NCI-H2171 (cell line): ENCODE results near the gene LAGE3.
A peak's percentile ranks its signal among the peaks of the same experiment; 100 is the strongest.

ENCODE experiments used
- DNase-seq: peaks from one replicate; lab custom pipeline; 2025; lab: John Stamatoyannopoulos, UW

Gene LAGE3, protein sequence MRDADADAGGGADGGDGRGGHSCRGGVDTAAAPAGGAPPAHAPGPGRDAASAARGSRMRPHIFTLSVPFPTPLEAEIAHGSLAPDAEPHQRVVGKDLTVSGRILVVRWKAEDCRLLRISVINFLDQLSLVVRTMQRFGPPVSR

DNA sequence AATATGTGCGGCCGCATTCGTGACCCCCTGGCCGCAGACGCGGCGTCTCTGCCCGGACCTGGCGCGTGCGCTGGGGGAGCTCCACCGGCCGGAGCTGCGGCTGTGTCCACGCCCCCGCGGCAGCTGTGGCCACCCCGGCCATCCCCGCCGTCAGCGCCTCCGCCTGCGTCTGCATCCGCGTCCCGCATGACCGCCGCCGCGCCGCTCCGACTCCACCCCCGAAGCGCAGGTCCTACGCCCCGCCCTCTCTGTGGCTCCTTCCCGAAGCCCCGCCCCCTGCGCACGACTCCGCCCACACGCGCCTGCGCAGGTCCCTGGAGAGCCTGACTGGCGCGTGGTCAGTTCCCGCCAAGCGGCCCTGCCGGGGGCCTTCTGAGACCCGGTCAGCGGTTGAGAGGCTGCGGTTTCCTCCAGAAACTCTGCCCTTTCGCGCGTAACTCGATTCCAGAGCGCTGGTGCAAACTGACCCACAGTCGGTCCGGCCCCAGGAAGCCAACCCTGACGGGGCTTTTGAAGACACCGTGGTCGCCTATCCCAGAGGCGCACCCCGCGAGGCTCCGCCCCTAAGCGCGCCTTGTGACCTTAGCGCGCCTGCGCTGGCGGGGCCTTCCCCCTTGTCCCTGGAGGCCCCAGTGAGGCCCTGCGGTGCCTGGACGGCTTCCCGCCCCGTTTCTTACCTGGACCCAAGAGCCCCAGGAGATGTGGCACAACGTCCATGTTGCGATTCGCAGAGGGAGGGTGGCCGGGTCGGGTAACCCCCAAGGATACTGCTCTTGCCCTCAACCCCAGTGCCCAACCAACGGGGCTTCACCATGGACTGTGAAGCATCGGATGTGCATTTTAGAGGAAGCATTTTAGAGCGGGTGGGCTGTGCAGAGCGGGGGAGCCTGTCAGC is at the start of gene LAGE3:
TSS of gene LAGE3 (minus strand) at position 554 of the 895 bp plus-strand sequence. CDS start at position 188, 366 bp downstream.
- DNase-seq, result peak; percentile 71

DNA sequence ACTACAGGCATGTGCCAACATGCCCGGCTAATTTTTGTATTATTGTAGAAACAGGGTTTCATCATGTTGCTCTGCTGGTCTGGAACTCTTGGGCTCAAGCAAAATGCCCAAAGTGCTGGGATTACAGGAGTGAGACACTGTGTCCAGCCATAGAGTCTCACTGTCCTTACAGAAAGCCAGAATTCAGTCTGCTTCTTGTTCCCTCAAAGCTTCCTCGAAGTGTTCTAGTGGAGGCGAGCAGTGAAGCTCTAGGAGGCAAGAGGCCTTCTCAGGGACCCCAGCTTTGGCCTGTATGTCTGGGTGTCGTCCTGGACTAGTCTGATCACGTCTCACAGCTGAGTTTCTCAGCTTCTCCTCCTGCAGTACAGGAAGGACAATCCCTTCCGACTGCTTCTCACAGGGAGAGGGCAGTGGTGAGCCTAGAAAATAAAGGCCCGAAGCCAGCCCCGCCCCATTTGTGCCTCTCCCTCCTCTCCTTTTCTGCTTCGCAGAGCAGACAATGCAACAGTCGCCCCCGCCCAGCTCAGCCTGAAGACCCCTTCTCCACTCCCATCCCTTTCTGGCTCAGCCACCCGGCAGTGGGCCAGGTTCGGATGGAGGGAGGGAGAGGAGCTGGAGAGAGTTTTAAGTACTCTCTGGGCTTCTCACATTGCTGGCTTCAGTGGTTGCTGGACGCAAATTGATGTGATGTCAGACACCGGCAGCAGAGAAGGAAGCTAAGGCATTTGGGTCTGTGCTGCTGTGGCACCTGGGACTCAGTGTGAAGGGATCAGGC is 48.0 kb upstream of the LAGE3 start:
- DNase-seq, result no peak

DNA sequence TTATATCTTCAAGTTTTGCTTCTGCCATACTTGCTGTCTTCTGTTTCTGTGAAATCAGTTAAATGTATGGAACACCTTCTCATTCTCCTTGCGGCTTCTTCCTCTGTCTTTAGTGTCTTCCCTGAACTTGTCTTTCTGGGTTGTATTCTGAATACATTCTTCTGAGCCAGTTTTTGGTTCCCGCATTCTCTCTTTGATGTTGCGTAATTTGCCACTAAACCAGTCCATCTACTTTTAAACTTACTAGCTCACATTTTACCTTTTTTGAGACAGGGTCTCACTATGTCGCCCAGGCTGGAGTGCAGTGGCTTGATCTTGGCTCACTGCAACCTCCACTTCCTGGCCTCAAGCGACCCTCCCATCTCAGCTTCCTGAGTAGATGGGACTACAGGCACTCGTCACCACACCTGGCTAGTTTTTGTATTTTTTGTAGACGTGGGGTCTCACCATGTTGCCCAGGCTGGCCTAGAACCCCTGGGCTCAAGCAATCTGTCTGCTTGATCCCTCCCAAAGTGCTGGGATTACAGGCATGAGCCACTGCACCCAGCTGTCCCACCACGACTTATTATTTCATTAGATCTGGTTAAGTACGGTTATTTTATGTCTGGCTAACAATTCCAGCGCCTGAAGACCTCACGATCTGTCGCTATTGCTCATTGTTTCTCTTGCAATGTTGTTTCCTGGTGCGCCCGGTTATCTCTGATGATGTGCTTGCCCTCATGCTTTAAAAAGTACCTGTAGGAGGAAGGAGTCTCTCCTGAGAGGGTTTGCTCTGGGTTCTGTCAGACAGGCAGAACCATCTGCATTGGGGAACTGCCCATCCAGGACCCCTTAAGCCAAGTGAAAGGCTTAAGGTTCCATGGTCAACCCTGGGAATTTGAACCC is 46.8 kb upstream of the LAGE3 start:
- no peak for DNase-seq

DNA sequence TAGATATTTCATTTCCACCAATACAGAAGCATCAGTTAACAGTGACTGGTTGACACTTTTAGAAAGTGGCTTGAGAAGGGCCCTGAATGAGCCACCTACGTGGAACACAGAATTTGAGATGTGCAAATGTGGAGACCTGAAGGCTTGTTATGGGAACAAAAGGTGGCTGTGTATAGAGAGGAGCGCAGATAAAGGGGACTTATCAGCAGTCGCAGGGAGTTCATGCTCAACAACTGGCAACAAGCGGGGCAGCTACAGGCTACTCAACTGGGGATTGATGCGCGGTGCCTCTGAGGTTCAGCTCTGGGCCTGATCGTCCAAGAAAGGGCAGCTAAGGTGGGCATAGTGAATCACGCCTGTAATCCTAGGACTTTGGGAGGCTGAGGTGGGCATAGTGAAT is 40.3 kb upstream of the LAGE3 start:
- DNase-seq, result no peak

DNA sequence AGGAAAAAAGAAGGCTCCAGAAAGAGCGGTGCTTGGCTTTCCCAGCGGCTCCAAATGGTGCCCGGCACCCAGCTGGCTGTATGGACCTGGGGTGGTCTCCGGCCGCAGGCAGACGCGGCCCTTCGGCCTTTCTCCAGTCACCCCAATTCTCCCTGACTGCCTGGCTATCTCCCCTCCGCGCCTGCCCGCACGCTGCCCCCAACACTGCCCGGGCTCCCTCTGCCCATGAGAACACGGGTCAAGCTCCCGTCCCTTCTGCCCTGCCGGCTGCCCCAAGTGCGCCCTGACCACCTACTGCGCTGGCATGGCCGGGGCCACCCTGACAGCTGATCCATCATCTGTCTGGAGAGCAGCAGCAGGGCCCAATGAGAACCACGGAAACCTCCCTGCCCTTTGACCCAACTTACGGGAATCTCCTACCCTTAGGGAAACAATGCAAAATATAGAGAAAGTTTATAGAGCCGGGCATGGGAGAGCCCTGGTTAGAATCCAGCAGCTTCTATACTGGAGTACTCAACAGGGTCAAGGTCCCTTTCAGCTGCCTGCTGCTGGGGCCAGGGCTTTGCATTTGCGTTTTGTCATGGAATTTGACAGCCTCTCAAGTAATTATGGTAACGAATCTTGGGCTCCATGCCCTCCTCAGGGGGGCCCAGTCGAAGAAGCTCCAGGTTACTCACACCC is 38.2 kb upstream of the LAGE3 start:
- DNase-seq, result no peak

DNA sequence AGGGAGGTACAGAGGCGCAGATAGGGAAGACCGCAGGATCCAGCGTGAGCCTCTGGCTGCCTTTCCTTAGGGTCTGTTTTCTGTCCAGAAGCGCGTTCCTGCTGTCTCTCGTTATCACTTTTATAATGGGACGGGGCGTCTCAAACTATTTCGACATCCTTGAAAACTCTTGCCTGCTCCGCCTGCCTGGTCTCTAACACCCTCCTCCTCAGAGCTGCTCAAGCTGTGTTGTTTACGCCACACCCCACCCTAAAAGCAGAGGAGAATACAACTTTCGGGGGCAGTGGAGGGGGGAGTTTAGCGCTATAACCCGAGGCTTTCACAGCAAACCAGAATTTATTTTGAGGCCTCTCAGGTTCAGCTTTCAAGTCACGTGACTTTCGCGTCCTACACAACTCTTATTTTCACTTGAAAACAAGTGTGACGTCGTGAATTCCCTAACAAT is 37.6 kb upstream of the LAGE3 start:
- no peak for DNase-seq

DNA sequence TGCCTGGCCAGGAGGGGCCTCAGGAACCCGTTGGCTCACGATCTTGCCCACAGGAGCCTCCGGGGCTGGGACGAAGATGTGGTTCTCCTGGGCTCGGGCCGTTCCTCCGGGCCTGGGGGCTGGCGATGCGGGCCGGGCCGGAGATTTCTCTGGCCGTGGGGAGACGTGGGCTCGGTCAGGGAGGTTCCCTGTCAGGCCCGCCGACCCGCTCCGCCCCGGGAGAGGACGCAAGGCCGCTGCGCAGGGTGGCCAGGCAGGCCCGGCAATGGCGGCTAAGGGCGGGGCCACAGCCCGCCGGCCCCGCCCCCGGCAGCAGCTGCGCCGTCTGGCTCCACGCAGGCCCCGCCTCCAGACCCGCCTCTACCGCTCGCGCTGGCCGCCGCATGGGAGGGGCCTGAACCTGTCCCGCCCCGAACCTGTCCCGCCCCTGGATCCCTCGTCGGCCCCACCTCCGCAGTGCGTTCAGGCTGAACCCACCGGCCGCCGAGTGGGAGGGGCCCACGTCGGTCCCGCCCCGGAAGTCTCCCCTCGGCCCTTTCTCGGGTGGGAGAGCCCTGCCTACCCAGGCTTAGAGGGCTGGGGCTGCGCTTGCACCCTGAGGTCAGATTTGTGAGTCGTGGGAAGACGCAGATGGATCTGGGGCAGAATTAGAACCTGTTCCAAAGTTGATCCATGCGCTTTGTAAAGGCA is 37.0 kb upstream of the LAGE3 start, which contains the start of gene FAM3A:
TSS of gene FAM3A (minus strand) at position 267 of the 690 bp plus-strand sequence. CDS start 460 bp downstream, outside the sequence.
- DNase-seq, result peak; percentile 78

DNA sequence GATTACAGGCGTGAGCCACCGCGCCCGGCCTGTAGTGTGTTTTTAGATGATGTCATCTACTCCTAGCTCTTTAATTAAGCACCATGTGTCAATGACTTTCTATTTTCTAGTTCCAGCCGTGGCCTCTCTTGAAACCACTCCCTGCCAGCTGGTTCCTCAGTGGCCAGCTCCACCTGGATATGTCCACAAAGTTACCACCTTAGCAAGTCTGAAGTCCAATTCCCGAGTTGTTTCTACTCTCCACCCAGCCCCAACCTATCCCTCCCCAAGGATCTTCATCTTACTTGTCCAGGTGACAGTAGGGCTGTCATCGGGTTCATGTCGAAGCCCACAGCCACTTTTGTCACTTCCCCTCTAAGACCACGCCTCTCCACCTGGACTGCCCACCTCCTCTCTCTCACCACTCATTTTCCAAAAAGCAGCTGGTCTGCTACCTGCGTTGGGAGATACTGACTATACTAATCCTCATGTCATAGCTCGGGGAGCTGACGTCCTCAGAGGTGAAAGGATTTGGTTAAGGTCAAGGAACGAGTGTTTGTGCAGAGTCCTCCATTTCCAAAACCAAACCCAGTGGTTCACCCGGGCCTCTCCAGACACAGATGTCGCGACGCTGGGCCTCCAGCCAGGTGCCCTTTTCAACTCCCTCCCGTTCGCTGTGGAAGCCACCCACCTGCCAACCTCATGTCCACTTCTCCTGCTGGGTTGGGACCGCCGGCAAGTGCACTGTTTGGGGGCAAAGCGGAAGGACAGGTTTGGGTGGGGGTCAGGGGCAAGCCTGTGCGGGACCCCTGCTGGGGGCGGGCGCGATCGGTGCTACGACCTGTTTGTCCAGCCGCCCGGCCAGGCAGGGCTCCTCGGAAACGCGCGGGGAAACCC is 36.2 kb upstream of the LAGE3 start:
- no peak for DNase-seq

DNA sequence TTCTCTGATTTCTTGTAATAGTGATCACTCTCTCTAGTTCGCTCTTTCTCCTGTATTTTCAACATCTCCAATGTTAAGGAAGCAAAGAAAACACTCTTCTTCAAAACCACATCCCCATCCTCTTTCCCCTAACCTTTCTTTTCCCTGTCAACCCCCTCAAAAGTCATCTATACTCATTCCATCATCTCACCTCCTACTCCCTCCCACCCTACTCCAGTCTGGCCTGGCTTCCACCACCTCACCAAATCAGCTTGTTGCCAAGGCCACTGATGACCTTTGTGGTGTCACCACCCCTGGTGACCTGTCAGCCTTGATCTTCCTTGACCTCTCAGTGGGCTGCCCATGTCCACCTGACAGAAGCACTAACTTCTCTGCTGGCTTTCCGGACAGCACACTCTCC is 34.6 kb upstream of the LAGE3 start:
- no peak for DNase-seq

DNA sequence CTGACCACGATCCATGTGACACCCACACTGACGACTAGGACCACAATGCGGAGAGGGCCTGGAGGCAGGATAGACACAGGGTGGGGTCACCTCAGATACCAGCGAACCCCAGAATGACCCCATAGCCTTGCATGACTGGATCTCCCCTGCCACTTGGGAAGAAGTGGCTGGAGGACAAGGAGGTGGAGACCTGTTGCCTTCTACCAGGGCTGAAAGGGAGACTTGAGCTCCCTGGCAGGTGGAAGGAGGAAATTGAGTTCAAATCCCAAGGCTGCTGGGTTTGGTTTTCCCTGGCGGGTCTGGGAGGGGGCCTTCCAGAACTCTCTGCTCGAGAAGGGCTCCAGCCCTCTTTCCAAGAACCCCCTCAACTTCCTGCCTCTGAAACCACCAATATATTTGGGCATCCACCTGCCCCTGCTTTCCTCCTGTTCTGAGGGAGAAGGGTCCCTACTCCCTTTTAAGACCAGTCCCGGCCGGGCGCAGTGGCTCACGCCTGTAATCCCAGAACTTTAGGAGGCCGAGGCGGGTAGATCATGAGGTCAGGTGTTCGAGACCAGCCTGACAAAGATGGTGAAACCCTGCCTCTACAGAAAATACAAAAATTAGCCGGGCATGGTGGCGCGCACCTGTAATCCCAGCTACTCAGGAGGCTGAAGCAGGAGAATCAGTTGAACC is 33.9 kb upstream of the LAGE3 start:
- no peak for DNase-seq

DNA sequence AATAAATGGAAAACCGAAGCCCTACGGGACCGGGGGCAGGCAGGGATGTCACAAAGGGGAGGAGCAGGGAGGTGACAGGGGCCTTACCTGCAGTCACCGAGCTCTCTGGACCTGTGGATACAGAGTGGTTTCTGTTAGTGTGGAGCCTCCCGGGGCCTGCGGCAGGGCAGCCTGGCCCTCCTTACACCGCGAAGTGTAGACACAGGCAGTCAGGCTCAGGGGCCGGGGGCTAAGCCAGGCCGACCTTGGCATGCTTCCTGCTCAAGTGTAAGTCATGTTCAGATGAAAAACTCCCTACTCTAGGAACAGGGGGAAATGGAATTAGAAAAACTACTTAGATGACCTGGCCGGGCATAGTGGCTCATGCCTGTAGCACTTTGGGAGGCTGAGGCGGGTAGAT is 32.7 kb upstream of the LAGE3 start:
- DNase-seq, result no peak

DNA sequence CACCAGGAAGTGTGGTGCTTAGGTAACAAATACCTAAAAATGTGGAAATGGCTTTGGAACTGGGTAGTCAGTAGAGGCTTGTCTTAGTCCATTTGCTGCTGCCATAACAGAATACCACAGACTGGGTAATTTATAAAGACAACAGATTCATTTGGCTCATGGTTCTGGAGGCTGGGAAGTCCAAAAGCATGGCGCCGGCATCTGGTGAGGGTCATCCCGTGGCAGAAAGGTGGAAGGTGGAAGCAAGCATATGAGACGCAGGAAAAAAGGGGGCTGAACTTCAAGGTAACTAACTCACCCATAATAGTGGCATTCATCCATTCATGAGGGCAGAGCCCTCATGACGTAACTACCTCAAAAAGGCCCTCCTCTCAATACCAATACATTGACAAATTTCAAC is 30.4 kb upstream of the LAGE3 start:
- no peak for DNase-seq

DNA sequence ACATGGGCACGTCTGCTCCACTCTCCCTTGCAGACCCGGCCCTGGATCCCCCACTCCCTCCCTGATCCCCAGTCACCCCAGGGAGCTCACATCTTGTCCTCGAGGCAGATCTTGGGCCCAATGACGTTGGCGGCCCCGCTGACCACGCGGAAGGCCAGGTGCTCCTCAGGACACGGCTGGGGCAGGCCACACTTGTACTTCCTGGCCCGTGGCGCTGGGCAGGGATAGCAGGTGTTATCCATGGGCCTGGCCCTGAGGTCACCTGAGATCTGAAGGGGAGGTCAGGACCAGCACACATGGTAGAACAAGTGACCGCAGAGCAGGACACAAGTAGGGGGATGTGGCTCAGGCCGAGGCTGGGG is 29.3 kb upstream of the LAGE3 start:
- DNase-seq, result no peak

DNA sequence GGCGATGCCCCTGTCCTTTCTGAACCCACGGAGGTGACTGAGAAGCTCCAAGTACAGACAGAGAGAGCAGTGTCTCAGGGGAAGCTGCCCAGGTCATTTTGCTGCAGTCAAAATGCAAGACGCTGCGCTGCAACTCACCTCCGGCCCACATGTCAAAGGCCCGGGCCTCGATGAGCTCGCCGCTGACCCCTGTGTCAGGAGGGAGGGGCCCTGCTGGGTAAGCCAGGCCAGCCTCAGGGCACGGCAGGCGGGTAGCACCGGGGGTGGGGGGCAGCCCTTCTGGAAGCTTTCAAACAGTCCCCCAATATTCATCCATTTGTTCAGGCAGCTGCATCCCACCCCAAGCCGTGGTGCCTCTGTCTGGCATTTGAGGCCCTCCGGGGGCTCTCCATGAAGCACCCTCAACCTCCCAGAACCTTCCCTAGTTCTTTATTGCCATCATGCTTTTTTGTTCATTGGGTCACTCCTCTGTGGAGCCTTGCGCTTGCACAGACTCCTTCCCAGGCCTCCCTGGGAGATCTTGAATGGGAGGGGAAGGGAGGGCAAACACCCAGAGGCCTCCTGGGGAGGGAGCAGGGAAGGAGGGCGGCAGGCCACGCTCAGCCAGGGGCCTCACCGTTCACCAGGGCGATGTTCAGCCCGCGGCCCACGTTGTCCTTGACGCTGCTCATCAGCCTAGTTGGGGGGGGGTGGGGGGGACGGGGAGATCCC is 28.7 kb upstream of the LAGE3 start:
- no peak for DNase-seq

DNA sequence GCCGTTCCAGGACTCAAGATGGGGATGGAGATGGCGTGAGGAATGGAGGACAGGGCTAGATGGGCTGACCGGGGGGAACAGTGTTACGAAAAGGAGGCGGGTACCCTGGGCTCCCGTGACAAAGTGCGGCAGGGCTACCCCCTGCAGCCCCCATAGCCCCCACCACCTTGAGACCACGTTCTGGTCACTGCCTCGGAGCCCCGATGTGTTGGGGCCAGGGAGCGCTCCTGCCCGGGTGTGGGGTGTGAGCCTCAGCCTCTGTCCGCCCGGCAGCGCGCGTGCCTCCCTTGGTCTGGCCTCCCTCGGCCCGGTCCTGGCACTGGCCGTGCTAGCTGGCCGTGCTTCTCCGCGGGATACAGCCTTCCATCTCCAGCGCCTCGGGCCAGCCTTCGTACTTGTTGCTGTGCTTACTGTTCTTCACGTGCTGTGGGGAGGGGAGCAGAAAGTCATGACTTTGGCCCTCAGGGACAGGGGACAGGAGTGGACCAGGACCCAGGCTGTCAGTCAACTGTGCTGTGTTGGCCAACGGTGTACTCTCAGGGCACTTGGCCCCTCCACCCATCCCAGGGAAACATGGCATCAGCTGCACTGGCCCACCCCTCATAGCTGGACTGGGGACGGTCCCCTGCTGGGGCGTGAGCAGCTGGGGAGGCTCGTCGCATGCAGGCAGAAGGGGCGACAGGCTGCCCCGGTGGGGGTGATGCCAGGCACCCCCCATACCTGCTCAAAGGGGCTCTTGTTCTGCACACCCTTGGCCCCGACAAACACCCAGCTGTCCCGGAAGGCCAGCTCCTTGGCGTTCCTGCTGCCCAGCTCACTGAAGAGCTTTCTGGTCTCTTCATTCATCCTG is 27.6 kb upstream of the LAGE3 start:
- no peak for DNase-seq

DNA sequence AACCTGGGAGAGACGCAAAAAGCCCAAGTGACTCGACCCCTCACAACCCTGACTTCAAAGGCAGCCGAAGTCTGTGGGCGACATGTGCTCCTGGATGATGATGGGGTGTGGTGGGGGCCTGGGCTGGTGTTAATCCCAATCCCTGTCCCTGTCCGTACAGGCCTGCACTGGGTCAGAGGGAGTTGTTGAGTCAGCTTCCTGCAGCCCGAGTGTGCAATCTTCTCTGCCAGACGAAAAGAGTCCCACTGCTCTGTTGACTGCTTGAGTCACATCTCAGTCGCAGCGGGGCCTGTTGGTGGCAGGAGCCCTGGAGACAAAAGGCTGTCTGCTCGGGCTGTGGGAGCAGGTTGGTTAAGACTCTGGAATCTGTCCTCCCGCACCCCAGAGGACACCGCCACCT is 26.7 kb upstream of the LAGE3 start:
- DNase-seq, result no peak

DNA sequence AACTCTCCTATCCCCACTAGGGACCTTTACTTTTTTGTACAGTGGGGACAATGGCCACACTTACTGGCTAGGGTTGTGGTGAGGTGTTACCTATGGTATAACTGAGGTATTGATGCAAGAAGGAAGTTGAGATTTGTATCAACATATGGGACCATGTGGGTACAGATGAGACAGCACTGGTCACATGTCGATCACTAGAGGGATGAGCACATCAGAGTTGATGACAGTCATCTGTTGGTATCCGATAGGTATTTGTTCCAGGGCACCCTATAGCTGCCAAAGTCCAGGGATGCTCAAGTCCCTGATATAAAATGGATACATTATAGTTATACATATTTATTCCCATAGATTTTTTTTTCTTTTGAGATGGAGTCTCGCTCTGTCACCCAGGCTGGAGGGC is 23.9 kb upstream of the LAGE3 start:
- no peak for DNase-seq
